IMR-90 (cell line): Measurements from ENCODE around the gene RIPK3. TPM values are rescaled to one million over a fixed set of nuclear protein-coding genes. Genes with fewer than 3 reads are reported as not detected.

Source experiments
- ATAC-seq: fragments of 200-7000 bp; cut with Tn5 transposase; 2 replicates; pipeline ENCODE4 v1.9.1; 2020; ENCODE audit warnings: low read depth, mild to moderate bottlenecking, moderate library complexity
- BruUV-seq: library from RNA; stranded (reverse); fragments of 400-500 nt; replicated peaks from 2 replicates; lab custom pipeline; 2021; lab: Mats Ljungman, UMichigan
- CTCF ChIA-PET: fragments of 300-600 bp; formaldehyde crosslinking; extraction: SDS; loops from one replicate; lab custom pipeline; 2021; ENCODE audit warnings: antibody characterized with exemption; lab: Yijun Ruan, JAX
- POLR2A ChIA-PET: fragments of 300-600 bp; sonication (Branson Sonifier 250); formaldehyde crosslinking; loops from one replicate; lab custom pipeline; 2022; ENCODE audit warnings: antibody characterized with exemption; ENCODE audit not compliant: unreplicated experiment; lab: Charles Lee
- DNase-seq: peaks from one replicate; pipeline ENCODE4 v3.0.0; 2013
- H2AFZ ChIP-seq: replicated peaks from 2 replicates; pipeline ENCODE3; 2013; ENCODE audit warnings: low read length, mild to moderate bottlenecking; ENCODE audit not compliant: poor library complexity
- H2AK5ac ChIP-seq: 2 replicates; pipeline ENCODE4 v1.6.1; 2013; ENCODE audit warnings: low read depth, low read length, inconsistent platforms
- H2AK9ac ChIP-seq: replicated peaks from 2 replicates; pipeline ENCODE3; 2013; ENCODE audit warnings: mild to moderate bottlenecking, low read depth, low read length, moderate library complexity; ENCODE audit not compliant: poor library complexity
- H2BK120ac ChIP-seq: 2 replicates; pipeline ENCODE4 v1.6.1; 2013; ENCODE audit warnings: low read depth, low read length, inconsistent platforms
- H2BK15ac ChIP-seq: 3 replicates; pipeline ENCODE4 v1.6.1; 2013; ENCODE audit warnings: low read depth, low read length, inconsistent platforms
- H2BK20ac ChIP-seq: 2 replicates; pipeline ENCODE4 v1.6.1; 2013; ENCODE audit warnings: low read depth, mild to moderate bottlenecking, inconsistent platforms, low read length, moderate library complexity
- H2BK5ac ChIP-seq: 2 replicates; pipeline ENCODE4 v1.6.1; 2013; ENCODE audit warnings: mild to moderate bottlenecking, low read depth, low read length, inconsistent platforms; ENCODE audit not compliant: poor library complexity, severe bottlenecking
- H3K14ac ChIP-seq: replicated peaks from 2 replicates; pipeline ENCODE4 v1.6.1; 2013; ENCODE audit warnings: low read depth, low read length, inconsistent platforms
- H3K18ac ChIP-seq: 2 replicates; pipeline ENCODE4 v1.6.1; 2013; ENCODE audit warnings: low read depth, low read length, control low read depth
- H3K23ac ChIP-seq: 2 replicates; pipeline ENCODE4 v1.6.1; 2013; ENCODE audit warnings: low read depth, low read length, inconsistent platforms
- H3K27ac ChIP-seq: 2 replicates; pipeline ENCODE4 v1.5.1; 2013; ENCODE audit warnings: mild to moderate bottlenecking, control low read depth, low read length; ENCODE audit not compliant: insufficient read depth
- H3K27me3 ChIP-seq: 2 replicates; pipeline ENCODE4 v1.6.1; 2013; ENCODE audit warnings: low read length; ENCODE audit not compliant: control insufficient read depth, insufficient read depth
- H3K36me3 ChIP-seq: 2 replicates; pipeline ENCODE4 v1.6.1; 2013; ENCODE audit warnings: low read length, mixed read lengths; ENCODE audit not compliant: control insufficient read depth, insufficient read depth
- H3K4ac ChIP-seq: 2 replicates; pipeline ENCODE4 v1.6.1; 2013; ENCODE audit warnings: low read depth, low read length, inconsistent platforms
- H3K4me1 ChIP-seq: 2 replicates; pipeline ENCODE4 v1.6.1; 2013; ENCODE audit warnings: low read length, mixed read lengths; ENCODE audit not compliant: control insufficient read depth, insufficient read depth
- H3K4me2 ChIP-seq: 2 replicates; pipeline ENCODE4 v1.6.1; 2013; ENCODE audit warnings: low read depth, mild to moderate bottlenecking, control low read depth, low read length, moderate library complexity
- H3K4me3 ChIP-seq: 2 replicates; pipeline ENCODE4 v1.5.1; 2013; ENCODE audit warnings: low read depth, mild to moderate bottlenecking, control low read depth, low read length, moderate library complexity; ENCODE audit not compliant: insufficient read depth
- H3K56ac ChIP-seq: 2 replicates; pipeline ENCODE4 v1.6.1; 2013; ENCODE audit warnings: low read length, inconsistent platforms; ENCODE audit not compliant: insufficient read depth; ENCODE audit errors: extremely low read depth
- H3K79me1 ChIP-seq, 2 experiments: 2 replicates each; pipeline ENCODE4 v1.6.1; 2013; ENCODE audit warnings: low read length in 2 of 2, inconsistent platforms in 1 of 2, low read depth in 1 of 2
- H3K9ac ChIP-seq: 2 replicates; pipeline ENCODE4 v1.6.1; 2013; ENCODE audit warnings: low read depth, low read length, control low read depth
- H3K9me1 ChIP-seq: 2 replicates; pipeline ENCODE4 v1.6.1; 2013; ENCODE audit warnings: low read length, inconsistent platforms; ENCODE audit not compliant: insufficient read depth
- H3K9me3 ChIP-seq: 2 replicates; pipeline ENCODE4 v1.6.1; 2013; ENCODE audit warnings: low read length; ENCODE audit not compliant: control insufficient read depth, insufficient read depth
- H4K20me1 ChIP-seq: 2 replicates; pipeline ENCODE4 v1.6.1; 2013; ENCODE audit warnings: low read length, inconsistent platforms; ENCODE audit not compliant: insufficient read depth
- H4K5ac ChIP-seq: 2 replicates; pipeline ENCODE4 v1.6.1; 2013; ENCODE audit warnings: mild to moderate bottlenecking, low read depth, low read length, control low read depth
- H4K8ac ChIP-seq, 2 experiments: 2 replicates each; pipeline ENCODE4 v1.6.1; 2013; ENCODE audit warnings: low read depth in 2 of 2, low read length in 2 of 2, control low read depth in 1 of 2, inconsistent platforms in 1 of 2
- H4K91ac ChIP-seq: 2 replicates; pipeline ENCODE4 v1.6.1; 2013; ENCODE audit warnings: low read depth, low read length, inconsistent platforms; ENCODE audit not compliant: insufficient read depth
- CHD1 ChIP-seq: IDR thresholded peaks from 2 replicates; pipeline ENCODE4 v1.6.1; 2012; ENCODE audit warnings: low read depth, low read length, improper control_type of control experiment
- RAD21 ChIP-seq: IDR thresholded peaks from 2 replicates; pipeline ENCODE4 v1.6.1; 2012; ENCODE audit warnings: low read length, improper control_type of control experiment
- RCOR1 ChIP-seq: IDR thresholded peaks from 2 replicates; pipeline ENCODE4 v1.6.1; 2012; ENCODE audit warnings: mild to moderate bottlenecking, low read length, improper control_type of control experiment; ENCODE audit not compliant: insufficient replicate concordance
- WGBS, 2 experiments: methylation state at CpG; one replicate each; pipeline versions ENCODE4 v1.1.5 to v1.1.7; 2013; ENCODE audit warnings: missing lambda C conversion rate in 2 of 2; ENCODE audit not compliant: insufficient read length in 1 of 2; ENCODE audit errors: extremely low coverage in 2 of 2; 5-methylcytosine and 5-hydroxymethylcytosine counted together
- dilution Hi-C: fragments of 300-500 bp; cut with HindIII; formaldehyde crosslinking; loops from one replicate; pipeline ENCODE4 v1.14.3; 2018; ENCODE audit warnings: low sequenced_read_pairs; ENCODE audit not compliant: unreplicated experiment
- in situ Hi-C: fragments of 300-500 bp; cut with MboI; formaldehyde crosslinking; loops from 3 replicates; pipeline ENCODE4 v1.14.3; 2019; ENCODE audit warnings: low sequenced_read_pairs, inconsistent platforms, mixed read lengths
- intact Hi-C: fragments of 100-400 bp; cut with micrococcal nuclease; formaldehyde crosslinking; loops from 2 replicates; pipeline ENCODE4 v1.10.0; 2022
- polyA plus RNA-seq, 3 experiments: library from polyadenylated mRNA; depleted of rRNA; stranded (reverse); fragments of >200 nt; gene quantifications; 2 replicates each; pipeline ENCODE4 v1.2.3, GENCODE V29; 2012; ENCODE audit warnings: low replicate concordance in 1 of 3
- total RNA-seq: library from RNA; depleted of rRNA; stranded (reverse); fragments of >200 nt; gene quantifications from 2 replicates; pipeline ENCODE4 v1.2.3, GENCODE V29; 2012
- TF ChIP-seq, protein P1 (sequence below): conservative IDR thresholded peaks from 2 replicates; pipeline ENCODE4 v1.5.1; 2012; ENCODE audit warnings: mild to moderate bottlenecking, low read depth, low read length, improper control_type of control experiment

Gene RIPK3
- total and polyA plus RNA-seq, 2 of the 4 experiments (the other 2 are of a cell fraction) = 0.09 TPM; not detected in 1

DNA sequence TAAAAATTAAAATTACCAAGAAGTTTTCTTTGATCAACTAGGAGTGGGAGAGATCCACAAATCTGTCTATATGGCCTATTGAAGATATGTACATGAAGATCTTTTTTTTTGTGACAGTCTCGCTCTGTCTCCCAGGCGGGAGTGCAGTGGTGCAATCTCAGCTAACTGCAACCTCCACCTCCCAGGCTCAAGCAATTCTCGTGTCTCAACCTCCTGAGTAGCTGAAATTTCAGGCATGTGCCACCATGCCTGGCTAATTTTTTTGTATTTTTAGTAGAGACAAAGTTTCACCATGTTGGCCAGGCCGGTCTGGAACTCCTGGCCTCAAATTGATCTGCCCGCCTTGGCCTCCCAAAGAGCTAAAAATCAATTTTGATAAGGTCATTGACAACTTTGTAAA is 23.6 kb upstream of the RIPK3 start:
- ATAC-seq (no peak), DNase-seq (no peak)
- Histone ChIP-seq H4K8ac (no peak overlapping the region), H2BK120ac (no peak overlapping the region), H2BK20ac (no peak overlapping the region), H3K36me3 (no peaks in the 10 kb centered on the region), H2BK5ac (no peak overlapping the region), H2AK5ac (no peak overlapping the region), H3K23ac (no peak overlapping the region), H2AK9ac (no peak overlapping the region), H3K4me2 (no peak overlapping the region), H3K9me3 (no peaks in the 10 kb centered on the region), H3K18ac (no peak overlapping the region), H4K91ac (no peak overlapping the region), H3K9ac (no peak overlapping the region), H2AFZ (no peak overlapping the region), H3K4ac (no peak overlapping the region), H3K27ac (no peak overlapping the region), H3K79me1 (peaks cover 2 to 7% of the 10 kb centered on the region in 2 experiments; a peak in 2 of 4 replicates), H4K20me1 (no peaks in the 10 kb centered on the region; the same call in 1 of the 2 replicates), H2BK15ac (no peak overlapping the region), H3K9me1 (peaks cover 4% of the 10 kb centered on the region; the same call in 1 of the 2 replicates), H3K14ac (no peak overlapping the region), H3K27me3 (no peaks in the 10 kb centered on the region), H3K56ac (no peak overlapping the region), H3K4me3 (no peak overlapping the region), H3K4me1 (peaks cover 9% of the 10 kb centered on the region), H4K5ac (no peak overlapping the region)
- intact Hi-C loops = no loop called here
- no TSS peak for BruUV-seq
- in situ Hi-C loops = loop anchor here (10.0 kb wide), 1 partner anchor 71 kb away; no protein-coding TSS in a partner anchor
- WGBS, 2 experiments = no CpG with 5 or more reads among the region's 5 CpGs
- ChIA-PET POLR2A (no interaction called here), CTCF (interaction anchor here (0.9 to 3.0 kb wide), 2 partner anchors 30 to 68 kb away, joined by 3 to 13 read pairs; no protein-coding TSS in a partner anchor)
- TF ChIP-seq RCOR1 = no peak
- no peak for TF ChIP-seq RAD21
- TF ChIP-seq CHD1 = no peak
- TF ChIP-seq, protein P1, sequence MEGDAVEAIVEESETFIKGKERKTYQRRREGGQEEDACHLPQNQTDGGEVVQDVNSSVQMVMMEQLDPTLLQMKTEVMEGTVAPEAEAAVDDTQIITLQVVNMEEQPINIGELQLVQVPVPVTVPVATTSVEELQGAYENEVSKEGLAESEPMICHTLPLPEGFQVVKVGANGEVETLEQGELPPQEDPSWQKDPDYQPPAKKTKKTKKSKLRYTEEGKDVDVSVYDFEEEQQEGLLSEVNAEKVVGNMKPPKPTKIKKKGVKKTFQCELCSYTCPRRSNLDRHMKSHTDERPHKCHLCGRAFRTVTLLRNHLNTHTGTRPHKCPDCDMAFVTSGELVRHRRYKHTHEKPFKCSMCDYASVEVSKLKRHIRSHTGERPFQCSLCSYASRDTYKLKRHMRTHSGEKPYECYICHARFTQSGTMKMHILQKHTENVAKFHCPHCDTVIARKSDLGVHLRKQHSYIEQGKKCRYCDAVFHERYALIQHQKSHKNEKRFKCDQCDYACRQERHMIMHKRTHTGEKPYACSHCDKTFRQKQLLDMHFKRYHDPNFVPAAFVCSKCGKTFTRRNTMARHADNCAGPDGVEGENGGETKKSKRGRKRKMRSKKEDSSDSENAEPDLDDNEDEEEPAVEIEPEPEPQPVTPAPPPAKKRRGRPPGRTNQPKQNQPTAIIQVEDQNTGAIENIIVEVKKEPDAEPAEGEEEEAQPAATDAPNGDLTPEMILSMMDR = no peak
- dilution Hi-C loops = no loop called here
